SIG-M5 treated with dmso at 0.1 percent for 504 hours (cell line): ENCODE results near the gene EBP.
"Not testable (repeated sequence)": the region's sequence is repeated elsewhere in the genome, so short reads cannot be mapped to it uniquely, and the experiment has no call there.

Experiments
- DNase-seq: peaks from one replicate; lab custom pipeline; 2025; ENCODE audit not compliant: unreplicated experiment; lab: John Stamatoyannopoulos, UW

Gene EBP

DNA sequence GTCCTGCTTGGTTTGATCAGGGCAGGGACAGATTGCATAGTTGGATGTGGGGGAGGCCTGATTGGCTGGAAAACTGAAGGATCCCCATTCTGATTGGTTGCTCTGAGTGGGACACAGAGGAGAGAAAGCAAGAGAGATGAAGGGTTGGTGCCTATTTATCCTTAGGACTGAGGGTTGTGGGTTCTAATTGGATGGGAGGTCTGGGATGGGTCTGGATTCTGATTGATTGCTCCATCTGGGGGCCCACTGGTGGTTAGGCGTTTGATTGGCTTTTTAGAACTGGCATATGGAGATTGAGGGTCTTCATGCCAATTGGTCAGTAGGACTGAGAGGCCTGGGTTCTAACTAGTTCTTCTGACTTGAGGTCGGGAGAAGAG is 644 bp upstream of the EBP start:
- no peak for DNase-seq

GRCh38 chrX:48522291-48522690 is 683 bp downstream of the EBP start:
- DNase-seq, result no peak

DNA sequence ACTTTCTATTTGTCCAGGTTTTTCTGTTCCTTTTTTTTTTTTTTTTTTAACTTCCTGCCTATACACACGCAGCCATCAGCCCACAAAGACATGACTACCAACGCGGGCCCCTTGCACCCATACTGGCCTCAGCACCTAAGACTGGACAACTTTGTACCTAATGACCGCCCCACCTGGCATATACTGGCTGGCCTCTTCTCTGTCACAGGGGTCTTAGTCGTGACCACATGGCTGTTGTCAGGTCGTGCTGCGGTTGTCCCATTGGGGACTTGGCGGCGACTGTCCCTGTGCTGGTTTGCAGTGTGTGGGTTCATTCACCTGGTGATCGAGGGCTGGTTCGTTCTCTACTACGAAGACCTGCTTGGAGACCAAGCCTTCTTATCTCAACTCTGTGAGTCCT is 2.1 kb downstream of the EBP start:
- peak; percentile 15 for DNase-seq

DNA sequence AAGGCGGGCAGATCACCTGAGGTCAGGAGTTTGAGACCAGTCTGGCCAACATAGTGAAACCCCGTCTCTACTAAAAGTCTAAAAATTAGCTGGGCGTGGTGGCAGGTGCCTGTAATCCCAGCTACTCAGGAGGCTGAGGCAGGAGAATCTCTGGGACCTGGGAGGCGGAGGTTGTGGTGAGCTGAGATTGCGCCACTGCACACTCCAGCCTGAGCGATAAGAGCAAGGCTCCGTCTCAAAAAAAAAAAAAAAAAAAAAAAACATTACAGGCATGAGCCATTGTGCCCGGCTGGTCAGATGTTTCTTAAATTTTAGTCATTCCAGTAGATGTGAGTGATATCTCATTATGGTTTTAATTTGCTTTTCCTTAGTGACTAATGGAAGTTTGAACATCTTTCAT is 4.2 kb downstream of the EBP start:
- DNase-seq, result not testable (repeated sequence)

DNA sequence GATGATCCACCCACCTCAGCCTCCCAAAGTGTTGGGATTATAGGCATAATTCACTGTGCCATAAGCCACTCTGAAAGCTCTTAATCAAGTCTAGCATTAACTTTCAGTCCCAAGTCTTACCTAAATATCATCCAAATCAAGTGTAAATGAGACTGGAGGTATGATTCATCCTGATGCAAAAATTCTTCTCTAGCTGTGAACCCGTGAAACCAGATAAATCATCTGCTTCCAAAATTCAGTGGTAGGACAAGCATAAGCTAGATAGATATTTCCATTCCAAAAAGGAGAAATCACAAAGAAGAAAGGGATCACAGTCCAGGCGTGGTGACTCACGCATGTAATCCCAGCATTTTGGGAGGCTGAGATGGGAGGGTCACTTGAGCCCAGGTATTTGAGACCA is 9.1 kb downstream of the EBP start:
- no peak for DNase-seq

DNA sequence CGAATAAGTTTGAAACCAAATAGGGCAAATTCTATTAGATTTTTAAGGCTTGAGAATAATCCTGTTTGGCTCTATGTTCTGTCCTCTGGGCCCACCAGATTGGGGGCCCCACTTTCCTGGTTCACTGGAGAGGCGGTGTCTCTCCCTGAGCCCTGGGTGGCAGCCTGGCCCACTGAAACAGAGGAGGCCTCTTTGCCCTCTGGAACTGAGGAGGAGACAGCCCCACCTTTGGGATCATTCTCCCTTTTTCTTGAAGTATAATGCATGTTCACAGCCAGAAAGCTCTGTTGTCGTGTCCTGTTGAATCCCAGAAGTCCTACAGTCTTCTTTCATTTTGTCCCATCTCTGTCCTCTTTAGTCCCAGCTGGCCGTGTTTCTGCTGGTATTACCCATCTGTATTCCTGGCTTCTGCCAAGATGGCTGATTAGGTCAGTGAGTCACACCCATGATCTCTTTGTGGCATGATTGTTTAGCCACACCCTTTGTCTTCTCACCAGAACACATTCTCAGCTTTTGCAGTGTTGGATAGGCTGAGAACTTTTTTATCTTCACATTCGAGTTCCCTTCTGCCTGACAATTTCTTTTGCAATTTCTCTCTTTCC is 9.9 kb downstream of the EBP start:
- peak; percentile 38 for DNase-seq

GRCh38 chrX:48532161-48532560 is 10.6 kb downstream of the EBP start:
- DNase-seq, result no peak

GRCh38 chrX:48533165-48533564 is 11.6 kb downstream of the EBP start:
- DNase-seq, result no peak

GRCh38 chrX:48538641-48539344 is 17.2 kb downstream of the EBP start:
- no peak for DNase-seq

GRCh38 chrX:48539345-48540027 is 17.9 kb downstream of the EBP start, which contains the start of gene TBC1D25:
TSS of gene TBC1D25 (plus strand) at chrX:48539714. CDS start at chrX:48539798, 84 bp downstream.
- peak; percentile 96 for DNase-seq

DNA sequence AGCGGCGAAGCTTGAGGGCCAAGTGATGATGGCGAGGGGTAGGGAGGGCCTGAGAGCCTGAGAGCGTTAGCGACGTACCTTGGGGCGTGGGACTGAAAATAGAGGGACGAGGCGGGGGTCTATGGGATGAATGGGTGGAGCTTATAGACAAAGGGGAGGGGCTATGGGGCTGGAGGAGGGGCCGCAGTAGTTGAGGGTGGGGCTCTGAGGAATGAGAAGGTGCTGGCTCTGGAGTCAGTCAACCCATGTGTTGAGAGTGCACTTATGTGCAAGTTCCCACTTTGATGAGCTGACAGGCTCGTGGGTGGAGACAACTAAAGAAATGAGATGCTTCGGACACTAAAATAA is 18.4 kb downstream of the EBP start:
- DNase-seq, result peak; percentile 34

- DNase-seq, result no peak
Observed at GRCh38 chrX:48540480-48540879, 18.9 kb downstream of the EBP start.

GRCh38 chrX:48541140-48541814 is 19.7 kb downstream of the EBP start:
- no peak for DNase-seq

DNA sequence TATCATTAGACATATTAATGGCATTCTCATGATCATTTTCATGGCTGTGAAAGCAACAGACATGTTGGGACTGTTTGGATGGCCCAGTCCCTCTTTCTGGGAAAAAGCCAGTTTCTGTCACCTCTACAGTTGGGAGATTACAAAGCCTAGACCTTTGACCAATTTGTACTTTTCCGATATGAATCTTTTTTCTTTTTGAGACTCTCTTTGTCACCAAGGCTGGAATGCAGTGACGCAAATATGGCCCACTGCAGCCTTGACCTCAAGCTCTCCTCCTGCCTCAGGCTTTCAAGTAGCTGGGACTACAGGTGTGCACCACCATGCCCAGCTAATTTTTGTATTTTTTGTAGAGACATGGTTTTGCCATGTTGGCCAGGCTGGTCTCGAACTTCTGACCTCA is 27.3 kb downstream of the EBP start:
- DNase-seq, result no peak

GRCh38 chrX:48555731-48556325 is 34.2 kb downstream of the EBP start:
- not testable (repeated sequence) for DNase-seq

GRCh38 chrX:48558271-48558670 is 36.7 kb downstream of the EBP start:
- no peak for DNase-seq

DNA sequence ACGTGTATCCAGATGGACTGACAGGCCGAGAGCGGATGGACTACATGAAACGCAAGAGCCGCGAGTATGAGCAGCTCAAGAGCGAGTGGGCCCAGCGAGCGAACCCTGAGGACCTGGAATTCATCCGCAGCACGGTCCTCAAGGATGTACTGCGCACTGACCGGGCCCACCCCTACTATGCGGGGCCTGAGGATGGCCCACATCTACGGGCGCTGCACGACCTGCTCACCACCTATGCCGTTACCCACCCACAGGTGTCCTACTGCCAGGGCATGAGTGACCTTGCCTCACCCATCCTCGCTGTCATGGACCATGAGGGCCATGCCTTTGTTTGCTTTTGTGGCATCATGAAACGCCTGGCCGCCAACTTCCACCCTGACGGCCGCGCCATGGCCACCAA is 38.0 kb downstream of the EBP start:
- no peak for DNase-seq

GRCh38 chrX:48560056-48560455 is 38.4 kb downstream of the EBP start:
- no peak for DNase-seq

DNA sequence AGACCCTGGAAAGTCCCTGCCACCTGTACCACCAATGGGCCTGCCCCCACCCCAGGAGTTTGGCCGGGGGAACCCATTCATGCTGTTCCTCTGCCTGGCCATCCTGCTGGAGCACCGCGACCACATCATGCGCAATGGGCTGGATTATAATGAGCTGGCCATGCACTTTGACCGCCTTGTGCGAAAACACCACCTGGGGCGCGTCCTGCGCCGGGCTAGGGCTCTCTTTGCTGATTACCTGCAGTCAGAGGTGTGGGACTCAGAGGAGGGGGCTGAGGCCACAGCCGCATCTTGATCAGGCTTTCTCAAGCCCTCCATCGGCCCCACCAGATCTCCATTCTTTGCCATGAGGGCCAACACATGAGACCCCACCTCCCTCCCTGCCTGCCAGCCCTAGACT is 39.1 kb downstream of the EBP start:
- no peak for DNase-seq

GRCh38 chrX:48569958-48570357 is 48.4 kb downstream of the EBP start:
- DNase-seq, result no peak

GRCh38 chrX:48573690-48574269 is 52.2 kb downstream of the EBP start:
- DNase-seq, result no peak
